Measurements from ENCODE around the gene SLC5A7. TPM values are rescaled to one million over a fixed set of nuclear protein-coding genes. Genes with fewer than 3 reads are reported as not detected.

SLC5A7 gene
- total and polyA plus RNA-seq, 4 donors = under 0.01 TPM; not detected in 3

- no peak for TF ChIP-seq RXRA (IDR thresholded peaks at IDR 0.05)
- TF ChIP-seq HNF4G (IDR thresholded peaks at IDR 0.05) = no peak
- no peak for TF ChIP-seq GABPA (IDR thresholded peaks at IDR 0.05 in 1 of 2, conservative IDR thresholded peaks at IDR 0.05 in 1 of 2)
- no peak for TF ChIP-seq RAD21 (IDR thresholded peaks at IDR 0.05)
- TF ChIP-seq REST (IDR thresholded peaks at IDR 0.05) = no peak
- TF ChIP-seq HNF4A (conservative IDR thresholded peaks at IDR 0.05) = no peak
- no peak for TF ChIP-seq SP1 (IDR thresholded peaks at IDR 0.05)
- TF ChIP-seq JUND (IDR thresholded peaks at IDR 0.05) = no peak
- TF ChIP-seq ATF3 (IDR thresholded peaks at IDR 0.05) = no peak
- TF ChIP-seq TAF1 (conservative IDR thresholded peaks at IDR 0.05) = no peak
- no peak for TF ChIP-seq EGR1 (IDR thresholded peaks at IDR 0.05; ENCODE audit: low read depth in 2 of 2)
- no peak for TF ChIP-seq NR2F2 (IDR thresholded peaks at IDR 0.05)
- no peak for TF ChIP-seq MAX (IDR thresholded peaks at IDR 0.05)
- no peak for TF ChIP-seq FOXA1 (IDR thresholded peaks at IDR 0.05)
- no peak for TF ChIP-seq FOXA2 (IDR thresholded peaks at IDR 0.05)
- no peak for TF ChIP-seq YY1 (IDR thresholded peaks at IDR 0.05)
- no peak for TF ChIP-seq ZBTB33 (IDR thresholded peaks at IDR 0.05)
- TF ChIP-seq CTCF (IDR thresholded peaks at IDR 0.05; ENCODE audit: low read depth, low read length, missing input control) = no peak
- Histone ChIP-seq H3K27ac (ENCODE audit: low read depth in 1 of 2, low read length in 2 of 2) (no peak overlapping the region), H3K4me1 (ENCODE audit: control insufficient read depth in 4 of 4, insufficient read depth in 4 of 4, low read length in 3 of 4) (peaks cover 0 to 3% (median 0%) of the 10 kb centered on the region in 4 donors), H3K27me3 (ENCODE audit: control insufficient read depth in 4 of 4, insufficient read depth in 4 of 4, low read length in 3 of 4) (peaks cover 0 to 6% (median 0%) of the 10 kb centered on the region in 4 donors), H3K9me3 (ENCODE audit: control insufficient read depth in 4 of 4, low read length in 3 of 4) (no peaks in the 10 kb centered on the region), H3K9ac (ENCODE audit: low read depth in 1 of 2, low read length in 2 of 2) (no peak overlapping the region), H3K36me3 (ENCODE audit: control insufficient read depth in 4 of 4, insufficient read depth in 3 of 4, low read depth in 1 of 4, low read length in 3 of 4) (no peaks in the 10 kb centered on the region), H3K4me3 (ENCODE audit: low read depth in 1 of 3, low read length in 3 of 3) (no peak overlapping the region)
- WGBS = 83% methylated on average over 10 of the region's 10 CpGs
- no peak for DNase-seq (ENCODE audit: low spot score)
Observed at GRCh38 chr2:107988108-107988507, 1.8 kb downstream of the SLC5A7 start.

All from liver (tissue), 9 donors.